Globus pallidus (tissue), 1 donor: ENCODE measurements around the gene MYO1H.

Experiments used
- DNase-seq: peaks from one replicate; pipeline ENCODE4 v3.0.0-alpha.2; 2015; ENCODE audit warnings: low spot score

MYO1H gene

GRCh38 chr12:109494348-109494881 is 146.7 kb downstream of the MYO1H start:
- no peak for DNase-seq

GRCh38 chr12:109495012-109495411 is 147.3 kb downstream of the MYO1H start:
- DNase-seq = no peak

- no peak for DNase-seq
These were observed 148.6 kb downstream of the MYO1H start for GRCh38 chr12:109496306-109496705.

GRCh38 chr12:109497675-109498074 is 150.0 kb downstream of the MYO1H start:
- no peak for DNase-seq
